ENCODE data around the gene CCDC92.

DNA sequence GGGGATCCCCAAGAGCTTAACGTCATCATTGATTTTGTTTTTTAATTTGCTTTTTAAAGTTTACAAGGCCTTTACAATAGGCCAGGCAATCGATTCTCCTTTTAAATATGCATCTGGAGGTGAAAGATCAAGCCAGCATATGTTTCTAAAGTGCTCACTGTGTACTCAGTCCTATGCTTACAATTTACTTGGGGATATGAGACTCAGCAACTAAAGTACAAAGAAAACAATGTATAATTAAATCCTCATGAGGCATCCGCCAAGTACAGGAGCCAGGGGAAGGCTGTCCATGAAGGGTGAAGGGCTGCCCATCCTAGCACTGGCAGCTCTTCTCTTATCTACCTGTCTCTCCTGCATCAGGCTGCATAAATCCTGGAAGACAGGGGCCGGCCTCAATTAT lies 11.8 kb downstream of the CCDC92 start:
- TF ChIP-seq, protein P1, sequence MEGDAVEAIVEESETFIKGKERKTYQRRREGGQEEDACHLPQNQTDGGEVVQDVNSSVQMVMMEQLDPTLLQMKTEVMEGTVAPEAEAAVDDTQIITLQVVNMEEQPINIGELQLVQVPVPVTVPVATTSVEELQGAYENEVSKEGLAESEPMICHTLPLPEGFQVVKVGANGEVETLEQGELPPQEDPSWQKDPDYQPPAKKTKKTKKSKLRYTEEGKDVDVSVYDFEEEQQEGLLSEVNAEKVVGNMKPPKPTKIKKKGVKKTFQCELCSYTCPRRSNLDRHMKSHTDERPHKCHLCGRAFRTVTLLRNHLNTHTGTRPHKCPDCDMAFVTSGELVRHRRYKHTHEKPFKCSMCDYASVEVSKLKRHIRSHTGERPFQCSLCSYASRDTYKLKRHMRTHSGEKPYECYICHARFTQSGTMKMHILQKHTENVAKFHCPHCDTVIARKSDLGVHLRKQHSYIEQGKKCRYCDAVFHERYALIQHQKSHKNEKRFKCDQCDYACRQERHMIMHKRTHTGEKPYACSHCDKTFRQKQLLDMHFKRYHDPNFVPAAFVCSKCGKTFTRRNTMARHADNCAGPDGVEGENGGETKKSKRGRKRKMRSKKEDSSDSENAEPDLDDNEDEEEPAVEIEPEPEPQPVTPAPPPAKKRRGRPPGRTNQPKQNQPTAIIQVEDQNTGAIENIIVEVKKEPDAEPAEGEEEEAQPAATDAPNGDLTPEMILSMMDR (conservative IDR thresholded peaks at IDR 0.05 in 1 of 2, IDR thresholded peaks at IDR 0.05 in 1 of 2; ENCODE audit: extremely low read depth in 1 of 2, insufficient read depth in 1 of 2, low read depth in 1 of 2, low read length in 2 of 2): no peak
- TF ChIP-seq EZH2 (IDR thresholded peaks at IDR 0.05; ENCODE audit: borderline replicate concordance, low read length): no peak

Data from mammary epithelial cell (primary cell).